WTC11 (cell line): ENCODE measurements around the gene ZC2HC1B. TPM values are rescaled to one million over a fixed set of nuclear protein-coding genes. Genes with fewer than 3 reads are reported as not detected.

Source experiments
- ATAC-seq: fragments of 200-7000 bp; cut with Tn5 transposase; 2 replicates; pipeline ENCODE4 v1.10.0; 2021; ENCODE audit warnings: mild to moderate bottlenecking, moderate library complexity
- CTCF ChIA-PET: fragments of 300-600 bp; sonication (Branson Sonifier 250); formaldehyde crosslinking; loops from one replicate; lab custom pipeline; 2021; ENCODE audit warnings: antibody characterized with exemption; lab: Charles Lee
- POLR2A ChIA-PET: fragments of 350-600 bp; sonication (Branson Sonifier 250); formaldehyde crosslinking; loops from one replicate; lab custom pipeline; 2021; ENCODE audit warnings: antibody characterized with exemption; lab: Charles Lee
- DNase-seq: peaks from one replicate; pipeline ENCODE4 v3.0.0; 2021; ENCODE audit warnings: low spot score
- H3K27ac Mint-ChIP-seq: 2 replicates; pipeline ENCODE4 v1.8.0; 2021; ENCODE audit warnings: mixed read lengths
- H3K27me3 Mint-ChIP-seq: 2 replicates; pipeline ENCODE4 v1.8.0; 2021; ENCODE audit warnings: low read depth, mild to moderate bottlenecking, moderate library complexity, mixed read lengths
- H3K36me3 Mint-ChIP-seq: 2 replicates; pipeline ENCODE4 v1.8.0; 2021; ENCODE audit warnings: mixed read lengths
- H3K4me1 Mint-ChIP-seq: 2 replicates; pipeline ENCODE4 v1.8.0; 2022; ENCODE audit warnings: mixed read lengths
- H3K4me3 Mint-ChIP-seq: 2 replicates; pipeline ENCODE4 v1.8.0; 2021; ENCODE audit warnings: mild to moderate bottlenecking, moderate library complexity, mixed read lengths
- H3K9me3 Mint-ChIP-seq: 2 replicates; pipeline ENCODE4 v1.8.0; 2021; ENCODE audit warnings: mixed read lengths
- CREB1 ChIP-seq: sonication (generic); formaldehyde crosslinking; IDR thresholded peaks from 2 replicates; pipeline ENCODE4 v1.8.0; 2023; ENCODE audit warnings: mild to moderate bottlenecking, missing genetic modification reagents
- E2F4 ChIP-seq: sonication (generic); formaldehyde crosslinking; IDR thresholded peaks from 2 replicates; pipeline ENCODE4 v1.8.1; 2022; ENCODE audit warnings: low read depth, mild to moderate bottlenecking, moderate library complexity, missing genetic modification reagents, borderline replicate concordance
- EMX1 ChIP-seq: fragments of 250-450 bp; sonication (Bioruptor Pico); IDR thresholded peaks from 2 replicates; pipeline ENCODE4 v1.8.0; 2021; ENCODE audit warnings: mild to moderate bottlenecking
- ESRRA ChIP-seq: sonication (generic); formaldehyde crosslinking; IDR thresholded peaks from 2 replicates; pipeline ENCODE4 v1.8.1; 2022; ENCODE audit warnings: mild to moderate bottlenecking, missing genetic modification reagents, borderline replicate concordance
- FOXJ3 ChIP-seq: sonication (generic); formaldehyde crosslinking; IDR thresholded peaks from 2 replicates; pipeline ENCODE4 v1.9.0; 2021; ENCODE audit warnings: missing genetic modification reagents, mild to moderate bottlenecking, borderline replicate concordance
- FOXK1 ChIP-seq: sonication (generic); formaldehyde crosslinking; IDR thresholded peaks from 2 replicates; pipeline ENCODE4 v1.8.0; 2022; ENCODE audit warnings: mild to moderate bottlenecking, moderate library complexity, missing genetic modification reagents
- FOXP1 ChIP-seq: sonication (generic); formaldehyde crosslinking; IDR thresholded peaks from 2 replicates; pipeline ENCODE4 v1.8.0; 2022; ENCODE audit warnings: missing genetic modification reagents, mild to moderate bottlenecking, moderate library complexity, borderline replicate concordance
- GABPB1 ChIP-seq: sonication (generic); formaldehyde crosslinking; IDR thresholded peaks from 2 replicates; pipeline ENCODE4 v1.8.1; 2023; ENCODE audit warnings: mild to moderate bottlenecking, missing genetic modification reagents
- GRHL2 ChIP-seq: fragments of 250-450 bp; sonication (Bioruptor Pico); IDR thresholded peaks from 2 replicates; pipeline ENCODE4 v1.8.0; 2022; ENCODE audit warnings: mild to moderate bottlenecking, moderate library complexity; ENCODE audit not compliant: insufficient replicate concordance, severe bottlenecking
- GTF2I ChIP-seq: fragments of 250-450 bp; sonication (Bioruptor Pico); conservative IDR thresholded peaks from 2 replicates; pipeline ENCODE4 v1.4.0; 2021; ENCODE audit warnings: mild to moderate bottlenecking
- JAZF1 ChIP-seq: fragments of 250-450 bp; sonication (Bioruptor Pico); IDR thresholded peaks from 2 replicates; pipeline ENCODE4 v1.9.0; 2021; ENCODE audit warnings: moderate library complexity, mild to moderate bottlenecking, inconsistent platforms
- JUN ChIP-seq: sonication (generic); formaldehyde crosslinking; IDR thresholded peaks from 2 replicates; pipeline ENCODE4 v1.8.0; 2023; ENCODE audit warnings: mild to moderate bottlenecking, missing genetic modification reagents
- KAT7 ChIP-seq: sonication (generic); formaldehyde crosslinking; IDR thresholded peaks from 2 replicates; pipeline ENCODE4 v1.8.1; 2023; ENCODE audit warnings: missing genetic modification reagents, mild to moderate bottlenecking, borderline replicate concordance
- MXD4 ChIP-seq: fragments of 250-450 bp; sonication (Bioruptor Pico); IDR thresholded peaks from 2 replicates; pipeline ENCODE4 v1.8.0; 2021; ENCODE audit warnings: mild to moderate bottlenecking, moderate library complexity, borderline replicate concordance
- NFE2L1 ChIP-seq: sonication (generic); formaldehyde crosslinking; IDR thresholded peaks from 2 replicates; pipeline ENCODE4 v1.8.1; 2023; ENCODE audit warnings: missing genetic modification reagents
- OVOL2 ChIP-seq: fragments of 250-450 bp; sonication (Bioruptor Pico); IDR thresholded peaks from 2 replicates; pipeline ENCODE4 v1.9.0; 2021; ENCODE audit warnings: mild to moderate bottlenecking, borderline replicate concordance
- PRRX2 ChIP-seq: fragments of 250-450 bp; sonication (Bioruptor Pico); IDR thresholded peaks from 2 replicates; pipeline ENCODE4 v1.8.0; 2021; ENCODE audit warnings: mild to moderate bottlenecking
- RORB ChIP-seq: fragments of 250-450 bp; sonication (Bioruptor Pico); IDR thresholded peaks from 2 replicates; pipeline ENCODE4 v1.9.0; 2021; ENCODE audit warnings: mild to moderate bottlenecking
- STAT6 ChIP-seq: sonication (generic); formaldehyde crosslinking; conservative IDR thresholded peaks from 2 replicates; pipeline ENCODE4 v1.8.1; 2023; ENCODE audit warnings: mild to moderate bottlenecking, low read depth, missing genetic modification reagents, moderate library complexity
- TEAD4 ChIP-seq: sonication (generic); formaldehyde crosslinking; IDR thresholded peaks from 2 replicates; pipeline ENCODE4 v1.8.0; 2022; ENCODE audit warnings: mild to moderate bottlenecking, missing genetic modification reagents
- ZNF232 ChIP-seq: sonication (generic); formaldehyde crosslinking; IDR thresholded peaks from 2 replicates; pipeline ENCODE4 v1.8.0; 2022; ENCODE audit warnings: mild to moderate bottlenecking, missing genetic modification reagents
- ZNF396 ChIP-seq: fragments of 250-450 bp; sonication (Bioruptor Pico); IDR thresholded peaks from 2 replicates; pipeline ENCODE4 v1.8.0; 2021; ENCODE audit warnings: mild to moderate bottlenecking, moderate library complexity, borderline replicate concordance
- ZNF423 ChIP-seq: fragments of 250-450 bp; sonication (Bioruptor Pico); IDR thresholded peaks from 2 replicates; pipeline ENCODE4 v2.1.2; 2022; ENCODE audit warnings: mild to moderate bottlenecking, moderate library complexity
- ZNF512 ChIP-seq: sonication (generic); formaldehyde crosslinking; IDR thresholded peaks from 2 replicates; pipeline ENCODE4 v1.8.1; 2022; ENCODE audit warnings: missing genetic modification reagents, borderline replicate concordance
- ZNF671 ChIP-seq: fragments of 250-450 bp; sonication (Bioruptor Pico); IDR thresholded peaks from 2 replicates; pipeline ENCODE4 v1.8.0; 2021; ENCODE audit warnings: mild to moderate bottlenecking
- total RNA-seq: library from RNA; stranded (reverse); gene quantifications from 3 replicates; pipeline ENCODE4 v1.2.3, GENCODE V29; 2021
- TF ChIP-seq, protein P1 (sequence below): sonication (generic); formaldehyde crosslinking; IDR thresholded peaks from 2 replicates; pipeline ENCODE4 v1.8.0; 2022; ENCODE audit warnings: mild to moderate bottlenecking, missing genetic modification reagents
- TF ChIP-seq, protein P2 (sequence below): sonication (generic); formaldehyde crosslinking; IDR thresholded peaks from 2 replicates; pipeline ENCODE4 v1.8.0; 2022; ENCODE audit warnings: mild to moderate bottlenecking, missing genetic modification reagents

Gene ZC2HC1B
- total RNA-seq, 1 experiment from 2014 or later = not detected

DNA sequence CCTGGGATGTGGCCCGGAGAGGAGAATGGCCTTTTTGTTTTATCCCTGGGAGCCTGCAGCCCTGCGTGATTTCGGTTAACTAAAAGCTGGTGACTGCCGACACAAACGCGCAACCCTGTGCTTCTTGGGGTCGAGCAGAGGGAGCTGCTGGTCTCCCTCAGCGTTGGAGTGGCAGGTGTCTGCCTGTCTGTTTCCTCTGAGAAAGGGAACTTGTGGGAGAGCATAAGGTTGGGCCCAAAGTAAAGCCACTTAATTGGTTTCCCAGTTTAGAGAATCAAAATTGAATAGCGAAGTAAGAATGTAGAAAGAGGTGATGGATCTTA, 20.6 kb upstream of the ZC2HC1B start:
- Mint-ChIP-seq H3K9me3 (peaks cover 6% of the 10 kb centered on the region), H3K27me3 (no peaks in the 10 kb centered on the region), H3K4me1 (peaks cover 14% of the 10 kb centered on the region), H3K36me3 (peaks cover 43% of the 10 kb centered on the region), H3K27ac (peak overlapping the region; percentile 97), H3K4me3 (peak overlapping the region; percentile 98)
- ATAC-seq (no peak), DNase-seq (no peak)
- POLR2A ChIA-PET = interaction anchor here (0.5 to 1.7 kb wide), 9 partner anchors 9 to 393 kb away, joined by 3 to 7 read pairs (median 3); partner anchors contain the start of genes ADAT2, FUCA2, PEX3 and PHACTR2
- CTCF ChIA-PET = interaction anchor here (1.2 to 2.9 kb wide), 5 partner anchors 97 to 330 kb away, joined by 3 to 26 read pairs (median 8); no protein-coding TSS in a partner anchor
- TF ChIP-seq, protein P1, sequence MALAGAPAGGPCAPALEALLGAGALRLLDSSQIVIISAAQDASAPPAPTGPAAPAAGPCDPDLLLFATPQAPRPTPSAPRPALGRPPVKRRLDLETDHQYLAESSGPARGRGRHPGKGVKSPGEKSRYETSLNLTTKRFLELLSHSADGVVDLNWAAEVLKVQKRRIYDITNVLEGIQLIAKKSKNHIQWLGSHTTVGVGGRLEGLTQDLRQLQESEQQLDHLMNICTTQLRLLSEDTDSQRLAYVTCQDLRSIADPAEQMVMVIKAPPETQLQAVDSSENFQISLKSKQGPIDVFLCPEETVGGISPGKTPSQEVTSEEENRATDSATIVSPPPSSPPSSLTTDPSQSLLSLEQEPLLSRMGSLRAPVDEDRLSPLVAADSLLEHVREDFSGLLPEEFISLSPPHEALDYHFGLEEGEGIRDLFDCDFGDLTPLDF = no peak
- TF ChIP-seq FOXP1 (CRISPR knock-in tag) (no peak), GABPB1 (CRISPR knock-in tag) (no peak), JUN (CRISPR knock-in tag) (no peak), STAT6 (CRISPR knock-in tag) (no peak), GTF2I (CRISPR knock-in tag) (no peak), PRRX2 (CRISPR knock-in tag) (no peak), OVOL2 (CRISPR knock-in tag) (no peak), CREB1 (CRISPR knock-in tag) (no peak), ZNF396 (CRISPR knock-in tag) (no peak), GRHL2 (CRISPR knock-in tag) (no peak), E2F4 (0 out of 2 replicates have a peak, but pooled peaks have one; percentile 12), KAT7 (CRISPR knock-in tag) (0 out of 2 replicates have a peak, but pooled peaks have one; percentile 61), FOXJ3 (CRISPR knock-in tag) (no peak), ZNF423 (CRISPR knock-in tag) (no peak), MXD4 (CRISPR knock-in tag) (no peak), ZNF671 (no peak), ZNF512 (CRISPR knock-in tag) (no peak), RORB (CRISPR knock-in tag) (no peak), EMX1 (CRISPR knock-in tag) (no peak), JAZF1 (no peak), TEAD4 (no peak), ZNF232 (no peak), ESRRA (0 out of 2 replicates have a peak, but pooled peaks have one; percentile 36), NFE2L1 (CRISPR knock-in tag) (0 out of 2 replicates have a peak, but pooled peaks have one; percentile 8), FOXK1 (CRISPR knock-in tag) (no peak)
- TF ChIP-seq, protein P2, sequence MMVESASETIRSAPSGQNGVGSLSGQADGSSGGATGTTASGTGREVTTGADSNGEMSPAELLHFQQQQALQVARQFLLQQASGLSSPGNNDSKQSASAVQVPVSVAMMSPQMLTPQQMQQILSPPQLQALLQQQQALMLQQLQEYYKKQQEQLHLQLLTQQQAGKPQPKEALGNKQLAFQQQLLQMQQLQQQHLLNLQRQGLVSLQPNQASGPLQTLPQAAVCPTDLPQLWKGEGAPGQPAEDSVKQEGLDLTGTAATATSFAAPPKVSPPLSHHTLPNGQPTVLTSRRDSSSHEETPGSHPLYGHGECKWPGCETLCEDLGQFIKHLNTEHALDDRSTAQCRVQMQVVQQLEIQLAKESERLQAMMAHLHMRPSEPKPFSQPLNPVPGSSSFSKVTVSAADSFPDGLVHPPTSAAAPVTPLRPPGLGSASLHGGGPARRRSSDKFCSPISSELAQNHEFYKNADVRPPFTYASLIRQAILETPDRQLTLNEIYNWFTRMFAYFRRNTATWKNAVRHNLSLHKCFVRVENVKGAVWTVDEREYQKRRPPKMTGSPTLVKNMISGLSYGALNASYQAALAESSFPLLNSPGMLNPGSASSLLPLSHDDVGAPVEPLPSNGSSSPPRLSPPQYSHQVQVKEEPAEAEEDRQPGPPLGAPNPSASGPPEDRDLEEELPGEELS (CRISPR knock-in tag) = no peak
